HepG2 (cell line): ENCODE measurements around the gene TCP11L1. TPM values are rescaled to one million over a fixed set of nuclear protein-coding genes. Genes with fewer than 3 reads are reported as not detected.

Experiments used
- ATAC-seq: fragments of 200-7000 bp; cut with Tn5 transposase; 3 replicates; pipeline ENCODE4 v1.9.1; 2020; ENCODE audit warnings: mild to moderate bottlenecking, moderate library complexity
- BruUV-seq: library from RNA; stranded (reverse); fragments of 400-500 nt; replicated peaks from 2 replicates; lab custom pipeline; 2021; lab: Mats Ljungman, UMichigan
- CTCF ChIA-PET: fragments of 300-600 bp; formaldehyde crosslinking; extraction: SDS; loops from one replicate; lab custom pipeline; 2021; ENCODE audit warnings: low total read pairs, inconsistent platforms, low intra/inter-chr PET ratio; lab: Yijun Ruan, JAX
- POLR2A ChIA-PET: fragments of 350-600 bp; sonication (Branson Sonifier 250); formaldehyde crosslinking; loops from one replicate; lab custom pipeline; 2020; ENCODE audit warnings: antibody characterized with exemption, inconsistent platforms; lab: Yijun Ruan, JAX
- DNase-seq: peaks from one replicate; pipeline ENCODE4 v3.0.0-alpha.2; 2015; ENCODE audit warnings: low spot score
- FAIRE-seq: peaks from 3 replicates; lab custom pipeline; 2011; peaks lifted over from hg19 to GRCh38; lab: Jason Lieb, UNC
- H2AFZ ChIP-seq: one replicate; pipeline ENCODE4 v1.6.1; 2011; ENCODE audit warnings: low read length, inconsistent platforms
- H3K27ac ChIP-seq: fragments of 300-600 bp; 3 replicates; pipeline ENCODE4 v1.8.0; 2011; ENCODE audit warnings: mixed run types, mild to moderate bottlenecking, mixed read lengths, low read length, inconsistent platforms; ENCODE audit not compliant: insufficient read depth; ENCODE audit errors: extremely low read length
- H3K27me3 ChIP-seq, 2 experiments: fragments of 200-600 bp in 1 of 2; 2 replicates in 1 of 2; 3 replicates in 1 of 2; pipeline versions ENCODE4 v1.6.0 to v1.8.0; 2011; ENCODE audit warnings: low read length in 2 of 2, mild to moderate bottlenecking in 2 of 2, moderate library complexity in 2 of 2, inconsistent platforms in 1 of 2; ENCODE audit not compliant: insufficient read depth in 2 of 2, control insufficient read depth in 1 of 2
- H3K36me3 ChIP-seq, 2 experiments: fragments of 200-600 bp in 1 of 2; replicated peaks in 1 of 2; 2 replicates in 1 of 2; 3 replicates in 1 of 2; pipeline versions ENCODE4 v1.5.1 to v1.8.0; 2011; ENCODE audit warnings: low read length in 2 of 2, inconsistent platforms in 1 of 2; ENCODE audit not compliant: insufficient read depth in 2 of 2, control insufficient read depth in 1 of 2
- H3K4me1 ChIP-seq: 2 replicates; pipeline ENCODE4 v1.5.1; 2012; ENCODE audit warnings: low read length, inconsistent platforms; ENCODE audit not compliant: insufficient read depth
- H3K4me2 ChIP-seq: 2 replicates; pipeline ENCODE4 v1.6.0; 2011; ENCODE audit warnings: low read depth, low read length, inconsistent platforms
- H3K4me3 ChIP-seq, 3 experiments: fragments of 200-600 bp in 1 of 3; sonication (generic), shearing (Covaris generic) in 1 of 3; replicated peaks in 1 of 3; 2 replicates each; pipeline ENCODE4 v1.5.1; 2011 to 2016; ENCODE audit warnings: low read length in 3 of 3, inconsistent platforms in 2 of 3, low read depth in 2 of 3, mild to moderate bottlenecking in 2 of 3, control low read depth in 1 of 3, mixed read lengths in 1 of 3; ENCODE audit not compliant: insufficient read depth in 1 of 3
- H3K79me2 ChIP-seq: one replicate; pipeline ENCODE4 v1.6.1; 2011; ENCODE audit warnings: low read length, inconsistent platforms; ENCODE audit not compliant: insufficient read depth
- H3K9ac ChIP-seq: 2 replicates; pipeline ENCODE4 v1.6.0; 2011; ENCODE audit warnings: mild to moderate bottlenecking, low read depth, low read length, inconsistent platforms; ENCODE audit not compliant: insufficient read depth
- H3K9me3 ChIP-seq: 2 replicates; pipeline ENCODE4 v1.5.1; 2012; ENCODE audit warnings: mild to moderate bottlenecking, low read length
- H4K20me1 ChIP-seq: 2 replicates; pipeline ENCODE4 v1.6.0; 2011; ENCODE audit warnings: inconsistent platforms, mild to moderate bottlenecking, low read length, moderate library complexity; ENCODE audit not compliant: insufficient read depth
- DPF2 ChIP-seq: sonication (generic); formaldehyde crosslinking; IDR thresholded peaks from 2 replicates; pipeline ENCODE4 v1.4.0; 2020; ENCODE audit warnings: mild to moderate bottlenecking, low read depth, missing genetic modification reagents, borderline replicate concordance
- ESRRA ChIP-seq: sonication (generic); formaldehyde crosslinking; IDR thresholded peaks from 2 replicates; pipeline ENCODE4 v1.5.1; 2020; ENCODE audit warnings: mild to moderate bottlenecking, low read depth, missing genetic modification reagents
- GTF2F1 ChIP-seq: fragments of 150-350 bp; IDR thresholded peaks from 2 replicates; pipeline ENCODE4 v1.6.1; 2014; ENCODE audit warnings: low read length
- PCBP2 ChIP-seq: fragments of 200-400 bp; formaldehyde crosslinking; optimal IDR thresholded peaks from 2 replicates; pipeline ENCODE3; 2018; ENCODE audit warnings: low read length, low read depth; ENCODE audit not compliant: poor library complexity, severe bottlenecking
- PRMT3 ChIP-seq: sonication (generic); formaldehyde crosslinking; IDR thresholded peaks from 2 replicates; pipeline ENCODE4 v1.8.1; 2022; ENCODE audit warnings: low read depth, mild to moderate bottlenecking, moderate library complexity, missing genetic modification reagents, borderline replicate concordance
- SOX6 ChIP-seq, 2 experiments: fragments of 450-650 bp in 1 of 2; sonication (generic) in 1 of 2; formaldehyde crosslinking in 1 of 2; IDR thresholded peaks; 2 replicates each; pipeline versions ENCODE4 v1.4.0 to v1.6.1; 2017 to 2020; ENCODE audit warnings: antibody characterized with exemption in 1 of 2, mild to moderate bottlenecking in 1 of 2, missing genetic modification reagents in 1 of 2
- ZNF205 ChIP-seq: IDR thresholded peaks from 2 replicates; pipeline ENCODE4 v1.6.1; 2018; ENCODE audit warnings: missing biosample characterization, missing genetic modification reagents
- ZNF569 ChIP-seq: sonication (generic); formaldehyde crosslinking; IDR thresholded peaks from 2 replicates; pipeline ENCODE4 v1.5.0; 2020; ENCODE audit warnings: mild to moderate bottlenecking, missing genetic modification reagents, moderate library complexity, borderline replicate concordance
- WGBS: methylation state at CpG from one replicate; pipeline ENCODE4 v1.1.6; 2017; ENCODE audit warnings: low lambda C conversion rate; 5-methylcytosine and 5-hydroxymethylcytosine counted together
- in situ Hi-C: cut with HindIII; loops from 2 replicates; pipeline ENCODE4 v1.10.0; 2017; ENCODE audit warnings: low pct_unique_long_range_greater_than_20kb; ENCODE audit not compliant: extremely low pct_ligation_motif_present
- intact Hi-C: fragments of 100-400 bp; cut with micrococcal nuclease; formaldehyde crosslinking; loops from one replicate; pipeline ENCODE4 v1.10.0; 2022; ENCODE audit not compliant: unreplicated experiment
- polyA plus RNA-seq, 8 experiments: library from polyadenylated mRNA; depleted of rRNA in 3 of 8; stranded (reverse) in 7 of 8; unstranded in 1 of 8; fragments of >200 nt; fragmentation: Illumina TruSeq in 4 of 8; extraction: Trizol in 4 of 8; gene quantifications; 2 replicates each; pipeline versions ENCODE4 v1.2.1 to v1.2.3, GENCODE V29; 2011 to 2016; ENCODE audit warnings: low read depth in 4 of 8, missing spikeins in 1 of 8, mixed read lengths in 1 of 8; ENCODE audit not compliant: insufficient read depth in 1 of 8
- total RNA-seq, 5 experiments: library from RNA; depleted of rRNA; stranded (reverse); fragments of >200 nt; fragmentation: Illumina TruSeq; extraction: Trizol; gene quantifications; 2 replicates each; pipeline ENCODE4 v1.2.3, GENCODE V29; 2016; ENCODE audit warnings: low read depth in 1 of 5
- TF ChIP-seq, protein P1 (sequence below): IDR thresholded peaks from 2 replicates; pipeline ENCODE4 v1.6.1; 2016; ENCODE audit warnings: missing compliant biosample characterization, missing genetic modification reagents, borderline replicate concordance

The TCP11L1 gene
- total and polyA plus RNA-seq, 2 of the 13 experiments (the other 11 are each of a cell fraction or from before 2014, with no cell fraction given): 7.9 to 10.1 TPM

DNA sequence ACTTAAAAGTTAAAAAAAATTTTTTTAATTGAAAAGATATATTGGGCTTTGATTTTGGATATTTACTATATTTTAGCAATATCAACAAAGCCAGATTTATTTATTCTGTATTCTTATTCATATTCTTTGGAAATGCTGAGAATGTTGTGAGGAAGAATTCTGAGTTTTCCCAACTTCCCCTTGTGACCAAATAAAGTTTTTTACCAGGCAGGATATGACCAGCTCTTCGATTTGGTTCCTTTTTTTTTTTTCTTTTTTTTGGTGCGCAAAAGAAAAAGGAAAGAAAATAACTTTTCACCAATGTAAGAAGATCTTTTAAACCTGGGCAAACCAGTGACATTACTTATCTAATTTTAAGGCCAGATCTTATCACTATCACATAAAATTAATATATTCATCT is 12.9 kb downstream of the TCP11L1 start:
- Histone ChIP-seq H3K4me2 (no peak overlapping the region), H3K36me3 (no peaks in the 10 kb centered on the region; a peak in 1 of 5 replicates), H3K9me3 (no peaks in the 10 kb centered on the region), H3K4me3 (no peak overlapping the region), H3K4me1 (peaks cover 30% of the 10 kb centered on the region), H4K20me1 (no peaks in the 10 kb centered on the region), H3K27ac (no peak overlapping the region), H3K79me2 (no peaks in the 10 kb centered on the region), H3K27me3 (no peaks in the 10 kb centered on the region), H3K9ac (no peak overlapping the region), H2AFZ (no peak overlapping the region)
- CTCF ChIA-PET: no interaction called here
- WGBS: 82% methylated on average over 2 of the region's 2 CpGs
- BruUV-seq: no TSS peak
- FAIRE-seq: no peak
- intact Hi-C loops (no loop called here), in situ Hi-C loops (no loop called here)
- TF ChIP-seq ZNF569 (no peak), PRMT3 (CRISPR knock-in tag) (no peak), ZNF205 (CRISPR knock-in tag) (no peak), GTF2F1 (no peak)
- no peak for ATAC-seq
- POLR2A ChIA-PET: no interaction called here
- DNase-seq: no peak

DNA sequence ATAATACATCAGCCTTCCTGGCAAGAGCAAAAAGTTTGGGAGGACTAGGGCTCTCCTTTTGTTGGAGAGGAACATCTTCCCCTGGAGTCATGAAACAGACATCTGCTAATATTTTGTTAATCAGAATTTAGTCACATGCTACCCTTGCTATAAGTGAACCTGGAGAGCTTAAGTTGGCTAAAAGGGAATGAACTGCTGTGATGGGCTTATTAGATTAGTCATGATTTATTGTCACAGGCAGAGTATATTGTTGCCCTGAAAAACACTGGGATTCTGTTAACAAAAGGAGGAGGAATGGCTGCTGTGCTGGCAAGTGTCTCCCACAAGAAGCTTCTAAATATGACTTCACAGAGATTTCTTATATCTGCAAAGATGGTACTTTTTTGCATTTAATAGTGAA is 16.0 kb downstream of the TCP11L1 start:
- H3K4me2 ChIP-seq: no peak overlapping the region
- H3K9ac ChIP-seq: no peak overlapping the region
- H3K4me1 ChIP-seq: 0 out of 2 replicates have a peak, but pooled peaks cover 8% of the 10 kb centered on the region
- no peaks in the 10 kb centered on the region for H3K27me3 ChIP-seq
- no peak for FAIRE-seq
- BruUV-seq: no TSS peak
- H3K36me3 ChIP-seq: peaks cover 0 to 3% of the 10 kb centered on the region in 2 experiments; a peak in 4 of 5 replicates
- no peaks in the 10 kb centered on the region for H3K9me3 ChIP-seq
- H2AFZ ChIP-seq: no peak overlapping the region
- ChIA-PET POLR2A (no interaction called here), CTCF (no interaction called here)
- in situ Hi-C loops: no loop called here
- H3K79me2 ChIP-seq: no peaks in the 10 kb centered on the region
- DNase-seq: no peak
- H3K27ac ChIP-seq: no peak overlapping the region
- ATAC-seq: no peak
- H3K4me3 ChIP-seq: no peak overlapping the region
- intact Hi-C loops: no loop called here
- no peaks in the 10 kb centered on the region for H4K20me1 ChIP-seq
- TF ChIP-seq SOX6 (IDR thresholded peaks at IDR 0.05): no peak
- TF ChIP-seq SOX6 (CRISPR knock-in tag; IDR thresholded peaks at IDR 0.05): no peak
- no peak for TF ChIP-seq ESRRA (CRISPR knock-in tag)
- TF ChIP-seq DPF2 (CRISPR knock-in tag): no peak
- TF ChIP-seq, protein P1, sequence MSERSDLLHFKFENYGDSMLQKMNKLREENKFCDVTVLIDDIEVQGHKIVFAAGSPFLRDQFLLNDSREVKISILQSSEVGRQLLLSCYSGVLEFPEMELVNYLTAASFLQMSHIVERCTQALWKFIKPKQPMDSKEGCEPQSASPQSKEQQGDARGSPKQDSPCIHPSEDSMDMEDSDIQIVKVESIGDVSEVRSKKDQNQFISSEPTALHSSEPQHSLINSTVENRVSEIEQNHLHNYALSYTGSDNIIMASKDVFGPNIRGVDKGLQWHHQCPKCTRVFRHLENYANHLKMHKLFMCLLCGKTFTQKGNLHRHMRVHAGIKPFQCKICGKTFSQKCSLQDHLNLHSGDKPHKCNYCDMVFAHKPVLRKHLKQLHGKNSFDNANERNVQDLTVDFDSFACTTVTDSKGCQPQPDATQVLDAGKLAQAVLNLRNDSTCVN (CRISPR knock-in tag): no peak
- no peak for TF ChIP-seq PCBP2
